HCT116 (cell line): ENCODE results near the gene UGT1A7.

Experiments used
- POLR2A ChIP-seq: IDR thresholded peaks from 2 replicates; pipeline ENCODE4 v1.7.0; 2011; ENCODE audit warnings: borderline replicate concordance; ENCODE audit not compliant: insufficient read depth, insufficient read length; ENCODE audit errors: extremely low read depth
- SRF ChIP-seq: IDR thresholded peaks from 2 replicates; pipeline ENCODE4 v1.6.1; 2012; ENCODE audit warnings: low read depth

DNA sequence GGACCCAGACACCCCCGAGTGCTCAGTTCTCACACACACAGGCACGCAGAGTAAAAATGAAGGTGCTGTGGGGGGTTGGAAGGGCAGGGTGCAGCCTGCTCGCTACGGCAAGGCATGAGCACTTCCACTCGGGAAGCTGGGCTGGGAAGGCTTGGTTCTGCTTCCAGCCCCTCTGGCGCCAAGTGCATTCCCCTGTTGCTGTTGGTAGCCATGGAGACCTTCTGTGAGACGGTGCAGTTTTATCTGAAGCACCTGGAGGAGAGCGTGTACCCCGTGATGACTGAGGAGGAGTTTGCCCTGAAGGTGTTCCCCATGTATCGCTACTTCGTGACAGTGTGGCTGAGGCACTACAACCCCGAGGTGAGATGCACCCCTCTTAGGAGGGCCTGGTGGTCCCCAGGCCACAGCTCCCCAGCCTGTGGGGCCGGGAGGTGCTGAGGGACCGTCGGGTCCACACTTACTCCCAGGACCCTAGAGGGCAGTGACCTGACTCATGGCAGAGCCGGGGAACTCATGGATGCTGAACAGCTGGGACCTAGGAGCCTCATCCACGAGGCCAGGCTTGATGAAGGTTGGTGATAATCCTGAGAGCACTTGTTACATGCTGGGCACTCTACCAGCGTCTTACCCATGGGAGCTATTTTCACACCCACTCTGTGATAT is 111.9 kb downstream of the UGT1A7 start:
- TF ChIP-seq SRF (no peak), POLR2A (no peak)
